ENCODE data around the gene DSCAM. TPM values are rescaled to one million over a fixed set of nuclear protein-coding genes. Genes with fewer than 3 reads are reported as not detected.

Gene DSCAM
- total and polyA plus RNA-seq, 4 donors: 0.02 to 0.25 (median 0.09) TPM

GRCh38 chr21:39966786-39967185, 880.2 kb downstream of the DSCAM start:
- ATAC-seq (ENCODE audit: insufficient read depth, low FRiP score) (no peak), DNase-seq (no peak)
- TF ChIP-seq CTCF (IDR thresholded peaks at IDR 0.05; ENCODE audit: control extremely low read depth, extremely low read depth): no peak
- Histone ChIP-seq H3K4me3 (no peak overlapping the region), H3K4me1 (ENCODE audit: control insufficient read depth in 5 of 5, insufficient read depth in 5 of 5, low read length in 5 of 5) (no peaks in the 10 kb centered on the region), H3K27me3 (ENCODE audit: control insufficient read depth in 3 of 3, insufficient read depth in 3 of 3, low read length in 2 of 3) (no peaks in the 10 kb centered on the region), H3K36me3 (ENCODE audit: control insufficient read depth in 4 of 4, insufficient read depth in 4 of 4, low read length in 4 of 4) (no peaks in the 10 kb centered on the region), H3K27ac (ENCODE audit: low read depth in 1 of 2, low read length in 1 of 2) (no peak overlapping the region), H3K9ac (ENCODE audit: insufficient read depth in 1 of 2, low read length in 2 of 2) (no peak overlapping the region), H3K9me3 (ENCODE audit: control insufficient read depth in 4 of 4, insufficient read depth in 3 of 4, low read length in 3 of 4) (peaks cover 0 to 8% (median 0%) of the 10 kb centered on the region in 4 donors)
- WGBS, 2 donors: 83 to 92% methylated on average over 3 of the region's 3 CpGs

GRCh38 chr21:39965026-39965425, 881.9 kb downstream of the DSCAM start:
- H3K4me1 ChIP-seq (ENCODE audit: control insufficient read depth in 5 of 5, insufficient read depth in 5 of 5, low read length in 5 of 5): no peaks in the 10 kb centered on the region
- 99 to 100% methylated on average over 1 of the region's 1 CpG for WGBS, 2 donors
- ATAC-seq (ENCODE audit: insufficient read depth, low FRiP score): no peak
- H3K36me3 ChIP-seq (ENCODE audit: control insufficient read depth in 4 of 4, insufficient read depth in 4 of 4, low read length in 4 of 4): no peaks in the 10 kb centered on the region
- no peak overlapping the region for H3K4me3 ChIP-seq
- H3K9ac ChIP-seq (ENCODE audit: insufficient read depth in 1 of 2, low read length in 2 of 2): no peak overlapping the region
- TF ChIP-seq CTCF (IDR thresholded peaks at IDR 0.05; ENCODE audit: control extremely low read depth, extremely low read depth): no peak
- no peaks in the 10 kb centered on the region for H3K27me3 ChIP-seq (ENCODE audit: control insufficient read depth in 3 of 3, insufficient read depth in 3 of 3, low read length in 2 of 3)
- no peak for DNase-seq
- H3K27ac ChIP-seq (ENCODE audit: low read depth in 1 of 2, low read length in 1 of 2): no peak overlapping the region
- H3K9me3 ChIP-seq (ENCODE audit: control insufficient read depth in 4 of 4, insufficient read depth in 3 of 4, low read length in 3 of 4): peaks cover 0 to 10% (median 3%) of the 10 kb centered on the region in 4 donors

GRCh38 chr21:39961251-39961650, 885.7 kb downstream of the DSCAM start:
- no peak for DNase-seq
- WGBS, 2 donors: 76 to 81% methylated on average over 1 of the region's 1 CpG
- TF ChIP-seq CTCF (IDR thresholded peaks at IDR 0.05; ENCODE audit: control extremely low read depth, extremely low read depth): no peak

More at GRCh38 chr21:39961251-39961650, 885.7 kb downstream of the DSCAM start:
- Histone ChIP-seq H3K36me3 (ENCODE audit: control insufficient read depth in 4 of 4, insufficient read depth in 4 of 4, low read length in 4 of 4) (no peaks in the 10 kb centered on the region), H3K27me3 (ENCODE audit: control insufficient read depth in 3 of 3, insufficient read depth in 3 of 3, low read length in 2 of 3) (no peaks in the 10 kb centered on the region), H3K9ac (ENCODE audit: insufficient read depth in 1 of 2, low read length in 2 of 2) (no peak overlapping the region), H3K4me1 (ENCODE audit: control insufficient read depth in 5 of 5, insufficient read depth in 5 of 5, low read length in 5 of 5) (no peaks in the 10 kb centered on the region), H3K9me3 (ENCODE audit: control insufficient read depth in 4 of 4, insufficient read depth in 3 of 4, low read length in 3 of 4) (peaks cover 0 to 8% (median 4%) of the 10 kb centered on the region in 4 donors), H3K4me3 (no peak overlapping the region), H3K27ac (ENCODE audit: low read depth in 1 of 2, low read length in 1 of 2) (no peak overlapping the region)
- no peak for ATAC-seq (ENCODE audit: insufficient read depth, low FRiP score)

Small RNAs within 50 kb of the gene (small RNA-seq; reads per million reads assigned to genes)
- not detected for gene MIR4760 (ENCODE audit: low replicate concordance)
- not detected for gene RF00432 (ENCODE audit: low replicate concordance)

Measured in lung (tissue), 13 donors.